Measurements from ENCODE around the gene LMO2. TPM values are rescaled to one million over a fixed set of nuclear protein-coding genes. Genes with fewer than 3 reads are reported as not detected.

LMO2 gene
- total and polyA plus RNA-seq, 2 donors (not counting 3 experiments of a cell fraction or from before 2014, with no cell fraction given), result 60.4 to 66.8 TPM

GRCh38 chr11:33884035-33884434, 7.8 kb downstream of the LMO2 start:
- CTCF ChIA-PET, result no interaction called here
- no peaks in the 10 kb centered on the region for H4K20me1 ChIP-seq (replicated peaks; ENCODE audit: control insufficient read depth, extremely low read depth, insufficient read depth, low read length)
- H3K27me3 ChIP-seq (ENCODE audit: control insufficient read depth in 2 of 2, insufficient read depth in 2 of 2, low read length in 2 of 2), result peaks cover 16 to 40% of the 10 kb centered on the region in 2 experiments
- DNase-seq (ENCODE audit: low read depth, low spot score) (no peak), FAIRE-seq (no peak)
- H3K27ac ChIP-seq (ENCODE audit: insufficient read depth, low read depth, low read length), result no peak overlapping the region
- H3K36me3 ChIP-seq (ENCODE audit: control insufficient read depth in 2 of 2, extremely low read depth in 1 of 2, insufficient read depth in 2 of 2, low read length in 2 of 2), result no peaks in the 10 kb centered on the region
- H3K9ac ChIP-seq (replicated peaks; ENCODE audit: extremely low read depth, insufficient read depth, low read length), result no peak overlapping the region
- no peak overlapping the region for H3K4me2 ChIP-seq (ENCODE audit: insufficient read depth, low read length)
- H3K4me1 ChIP-seq (ENCODE audit: control insufficient read depth, extremely low read depth, insufficient read depth, low read length), result no peaks in the 10 kb centered on the region
- no peaks in the 10 kb centered on the region for H3K9me1 ChIP-seq (replicated peaks; ENCODE audit: control insufficient read depth, extremely low read depth, insufficient read depth, low read length)
- no peaks in the 10 kb centered on the region for H3K9me3 ChIP-seq (replicated peaks; ENCODE audit: control insufficient read depth, insufficient read depth, low read length)
- intact Hi-C loops (cut with micrococcal nuclease) (no loop called here), dilution Hi-C loops (cut with MboI; ENCODE audit: extremely low pct_ligation_motif_present, low sequenced_read_pairs) (no loop called here)
- H3K79me2 ChIP-seq (ENCODE audit: control insufficient read depth, insufficient read depth, low read length), result no peaks in the 10 kb centered on the region
- POLR2A ChIA-PET, result no interaction called here
- no TSS peak for BruUV-seq (replicated peaks)
- H3K4me3 ChIP-seq (replicated peaks in 1 of 3; ENCODE audit: insufficient read depth in 1 of 3, low read depth in 1 of 3, low read length in 3 of 3), result no peak overlapping the region
- TF ChIP-seq MYC (IDR thresholded peaks at IDR 0.05; ENCODE audit: low read depth, low read length), result no peak
- no peak for TF ChIP-seq FOS (IDR thresholded peaks at IDR 0.05; ENCODE audit: borderline replicate concordance, insufficient read depth, low read length)
- TF ChIP-seq EZH2 (IDR thresholded peaks at IDR 0.05; ENCODE audit: borderline replicate concordance, low read depth, low read length, severe bottlenecking), result no peak
- no peak for TF ChIP-seq POLR2A (IDR thresholded peaks at IDR 0.05; ENCODE audit: low read depth, low read length)
- TF ChIP-seq MAX (IDR thresholded peaks at IDR 0.05; ENCODE audit: insufficient read depth, insufficient read length), result no peak
- TF ChIP-seq POLR2AphosphoS5 (IDR thresholded peaks at IDR 0.05; ENCODE audit: insufficient read depth, low read depth, low read length), result no peak
- TF ChIP-seq CTCF (IDR thresholded peaks at IDR 0.05; ENCODE audit: extremely low read depth in 1 of 2, insufficient read depth in 1 of 2, low read depth in 1 of 2, low read length in 2 of 2), result no peak
- no peak for TF ChIP-seq JUN (IDR thresholded peaks at IDR 0.05; ENCODE audit: borderline replicate concordance, insufficient read depth, insufficient read length, low read depth)
- TF ChIP-seq GATA2 (IDR thresholded peaks at IDR 0.05; ENCODE audit: insufficient read depth, insufficient read length, low read depth, low read length), result no peak
- no peak overlapping the region for H2AFZ ChIP-seq (ENCODE audit: low read depth, low read length)

All from endothelial cell of umbilical vein (primary cell).